ENCODE results near the gene LRRC17.

The LRRC17 gene, protein sequence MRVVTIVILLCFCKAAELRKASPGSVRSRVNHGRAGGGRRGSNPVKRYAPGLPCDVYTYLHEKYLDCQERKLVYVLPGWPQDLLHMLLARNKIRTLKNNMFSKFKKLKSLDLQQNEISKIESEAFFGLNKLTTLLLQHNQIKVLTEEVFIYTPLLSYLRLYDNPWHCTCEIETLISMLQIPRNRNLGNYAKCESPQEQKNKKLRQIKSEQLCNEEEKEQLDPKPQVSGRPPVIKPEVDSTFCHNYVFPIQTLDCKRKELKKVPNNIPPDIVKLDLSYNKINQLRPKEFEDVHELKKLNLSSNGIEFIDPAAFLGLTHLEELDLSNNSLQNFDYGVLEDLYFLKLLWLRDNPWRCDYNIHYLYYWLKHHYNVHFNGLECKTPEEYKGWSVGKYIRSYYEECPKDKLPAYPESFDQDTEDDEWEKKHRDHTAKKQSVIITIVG

DNA sequence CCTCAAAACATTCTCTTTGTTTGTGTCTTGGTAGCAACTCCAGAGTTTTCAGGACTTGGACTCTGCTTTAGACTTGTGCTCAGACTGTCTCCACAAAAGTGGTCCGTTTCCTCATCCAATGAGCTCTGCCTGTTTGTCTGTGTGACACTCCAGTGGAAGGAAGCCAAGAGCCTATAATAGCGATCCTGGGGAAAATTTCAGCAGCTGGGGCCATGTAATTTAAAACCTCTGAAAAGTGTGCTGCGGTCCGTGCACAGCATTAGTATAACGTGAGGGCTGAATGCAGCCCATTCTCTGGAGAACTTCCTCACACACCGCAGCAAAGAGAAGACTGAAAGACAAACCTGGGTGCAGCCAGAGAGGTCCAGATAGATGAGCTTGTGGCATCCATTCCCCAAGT lies at the start of gene LRRC17:
LRRC17 (plus strand) TSS at position 259 of the 400 bp plus-strand sequence. CDS start 20,914 bp downstream, outside the sequence.
- DNase-seq (ENCODE audit: low spot score) = no peak

DNA sequence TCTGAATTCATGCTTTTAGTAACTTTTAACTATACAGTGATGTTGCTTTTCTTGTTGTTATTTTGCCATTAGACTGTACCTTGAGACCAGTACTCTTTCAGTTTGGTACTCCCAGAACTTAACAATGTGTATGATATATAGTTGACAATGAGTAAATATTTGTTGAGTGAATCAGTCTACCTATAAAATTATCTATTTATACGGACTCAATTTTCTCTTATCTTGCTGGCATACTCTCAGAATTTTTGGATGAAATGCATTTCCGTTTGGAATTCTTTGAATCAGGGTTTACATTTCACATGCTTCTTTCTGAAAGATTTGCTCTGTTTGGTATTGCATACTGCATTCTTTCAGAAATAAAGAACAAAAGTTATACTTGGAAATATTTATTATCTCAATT lies 47.8 kb upstream of the LRRC17 start:
- no peak for DNase-seq (ENCODE audit: low spot score)

DNA sequence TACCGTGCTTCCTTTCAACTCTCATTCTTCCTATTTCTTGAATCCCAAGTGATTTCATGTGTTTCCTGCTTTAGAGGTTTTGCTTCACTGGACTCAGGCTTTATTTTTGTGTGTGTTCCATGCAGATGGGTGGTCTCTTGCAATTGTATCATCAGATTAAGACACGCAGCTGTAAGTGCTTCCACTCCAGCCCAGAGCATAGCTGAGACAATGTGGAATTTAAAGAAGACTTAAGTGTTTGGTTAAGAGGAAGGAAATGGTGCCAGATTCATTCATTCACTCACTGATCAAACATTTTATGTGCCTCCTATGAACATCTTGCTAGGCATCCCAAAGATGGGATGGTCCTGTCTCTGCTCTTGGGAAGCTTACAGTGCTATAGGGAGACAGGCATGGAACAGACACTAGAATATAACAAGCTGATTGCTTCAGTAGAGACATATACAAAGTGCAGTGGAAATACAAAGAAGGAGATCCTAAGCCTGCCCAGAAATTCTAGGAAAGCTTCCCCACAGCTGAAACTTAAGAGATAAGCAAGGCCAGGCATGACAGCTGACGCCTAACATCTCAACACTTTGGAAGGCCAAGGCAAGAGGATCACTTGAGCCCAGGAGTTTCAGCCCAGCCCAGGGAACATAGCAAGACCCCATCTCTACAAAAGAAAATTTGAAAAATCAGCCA lies 46.1 kb upstream of the LRRC17 start:
- DNase-seq (ENCODE audit: low spot score) = no peak

DNA sequence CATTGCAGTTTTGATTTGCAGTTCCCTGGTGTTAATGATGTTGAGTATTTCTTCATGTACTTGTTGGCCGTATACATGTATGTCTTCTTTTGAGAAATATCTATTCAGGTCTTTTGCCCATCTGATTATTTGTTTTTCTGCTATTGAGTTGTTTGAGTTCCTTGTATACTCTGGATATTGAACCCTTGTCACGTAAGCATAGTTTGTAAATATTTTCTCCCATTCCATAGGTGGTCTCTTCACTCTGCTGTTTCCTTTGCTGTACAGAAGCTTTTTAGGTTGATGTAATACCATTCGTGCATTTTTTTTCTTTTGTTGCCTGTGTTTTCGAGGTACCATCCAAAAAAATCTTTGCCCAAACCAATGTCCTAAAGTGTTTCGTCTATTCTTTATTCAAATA lies 43.6 kb upstream of the LRRC17 start:
- DNase-seq (ENCODE audit: low spot score) = no peak

DNA sequence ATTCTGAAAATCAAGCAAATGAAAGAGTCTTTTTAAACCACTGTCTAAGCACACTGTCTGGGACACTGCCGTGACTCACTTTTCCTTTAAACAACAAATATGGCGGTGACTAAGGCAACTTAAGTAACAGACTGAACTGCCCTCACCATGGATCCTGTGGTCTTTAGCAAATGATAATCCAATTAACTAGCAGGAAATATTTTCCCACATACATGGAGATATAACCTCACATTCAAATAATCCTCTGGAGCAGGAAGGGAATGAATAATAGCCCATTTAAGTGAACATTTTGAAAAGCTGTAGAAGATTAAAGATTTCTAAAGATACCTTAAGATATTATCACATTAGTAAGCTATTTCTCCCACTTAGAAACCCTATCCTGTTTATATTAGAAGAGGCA lies 40.3 kb upstream of the LRRC17 start:
- no peak for DNase-seq (ENCODE audit: low spot score)

DNA sequence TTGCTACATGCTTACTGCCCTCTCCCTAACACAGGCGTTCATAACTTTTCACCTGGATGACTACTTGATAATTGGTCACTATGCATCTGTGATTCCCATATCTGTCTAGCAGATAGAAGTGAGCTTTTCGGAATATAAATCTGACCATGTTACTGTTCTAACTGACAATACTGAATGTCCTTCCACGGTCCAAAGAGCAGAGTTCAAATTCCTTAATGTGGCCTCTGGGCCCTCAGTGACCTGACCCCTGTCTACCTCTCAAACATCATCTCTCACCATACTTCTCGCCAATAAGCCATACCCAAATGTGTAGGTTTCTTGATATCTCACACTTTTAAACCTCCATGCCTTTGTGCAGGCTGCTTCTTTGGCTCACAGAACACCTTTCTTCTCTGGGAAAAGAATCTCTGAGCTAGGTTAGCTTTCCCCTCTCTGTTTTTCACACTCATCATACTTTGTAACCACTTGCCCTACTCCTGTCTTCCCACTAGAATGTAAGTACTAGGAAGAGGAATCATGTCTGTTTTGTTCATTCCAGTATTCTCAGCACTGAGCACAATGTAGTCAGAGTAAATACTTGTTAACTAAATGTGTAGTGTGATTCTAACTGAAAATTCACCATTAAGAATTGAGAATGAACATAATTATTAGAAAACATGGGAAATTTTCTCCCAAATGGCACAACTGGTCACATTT lies 39.2 kb upstream of the LRRC17 start:
- DNase-seq (ENCODE audit: low spot score) = no peak

DNA sequence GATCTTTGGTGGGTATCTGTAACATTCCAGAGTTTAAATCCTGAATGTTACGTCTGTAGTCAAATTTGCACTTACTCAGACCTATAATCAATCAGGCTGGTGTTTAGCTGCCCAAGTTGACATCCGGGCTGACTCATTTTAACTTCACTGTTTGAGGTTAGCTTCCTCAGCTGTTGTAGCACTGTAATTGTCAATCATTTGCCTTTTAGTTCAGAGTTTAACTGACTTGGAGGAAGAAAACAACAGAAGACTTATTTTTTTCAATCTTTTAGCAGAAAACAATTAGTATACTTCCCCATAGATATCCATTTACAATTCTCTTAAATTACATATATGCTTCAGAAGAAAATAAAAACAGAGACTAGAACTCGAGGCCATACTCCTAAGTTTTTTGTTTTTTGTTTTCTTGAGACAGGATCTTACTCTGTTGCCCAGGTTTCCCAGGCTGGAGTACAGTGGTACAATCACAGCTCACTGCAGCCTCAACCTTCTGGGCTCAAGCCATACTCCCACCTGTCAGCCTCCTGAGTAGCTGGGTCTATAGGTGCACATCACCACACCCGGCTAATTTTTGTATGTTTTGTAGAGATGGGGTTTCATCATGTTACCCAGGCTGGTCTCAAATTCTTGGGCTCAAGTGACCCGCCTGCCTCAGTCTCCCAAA lies 38.5 kb upstream of the LRRC17 start:
- DNase-seq (ENCODE audit: low spot score) = no peak

DNA sequence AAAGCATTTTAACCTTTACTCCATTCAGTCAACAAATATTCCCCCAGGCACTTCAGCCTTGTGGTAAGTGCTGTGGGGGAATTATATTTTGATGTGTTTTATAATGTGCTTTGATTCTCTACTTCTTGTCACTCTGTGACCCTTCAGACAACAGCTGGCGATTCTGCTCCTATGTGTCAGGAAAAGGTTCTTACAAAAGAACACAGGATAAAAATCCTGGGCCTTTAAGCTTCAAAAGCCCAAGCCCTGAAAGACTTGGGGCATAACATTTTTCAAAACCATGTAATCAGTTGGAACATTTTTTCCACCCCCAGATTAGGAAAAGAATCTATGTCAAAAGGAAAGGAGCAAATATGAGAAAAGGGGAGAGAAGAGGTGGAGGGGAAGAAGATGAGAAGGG lies 37.8 kb upstream of the LRRC17 start:
- DNase-seq (ENCODE audit: low spot score) = no peak

DNA sequence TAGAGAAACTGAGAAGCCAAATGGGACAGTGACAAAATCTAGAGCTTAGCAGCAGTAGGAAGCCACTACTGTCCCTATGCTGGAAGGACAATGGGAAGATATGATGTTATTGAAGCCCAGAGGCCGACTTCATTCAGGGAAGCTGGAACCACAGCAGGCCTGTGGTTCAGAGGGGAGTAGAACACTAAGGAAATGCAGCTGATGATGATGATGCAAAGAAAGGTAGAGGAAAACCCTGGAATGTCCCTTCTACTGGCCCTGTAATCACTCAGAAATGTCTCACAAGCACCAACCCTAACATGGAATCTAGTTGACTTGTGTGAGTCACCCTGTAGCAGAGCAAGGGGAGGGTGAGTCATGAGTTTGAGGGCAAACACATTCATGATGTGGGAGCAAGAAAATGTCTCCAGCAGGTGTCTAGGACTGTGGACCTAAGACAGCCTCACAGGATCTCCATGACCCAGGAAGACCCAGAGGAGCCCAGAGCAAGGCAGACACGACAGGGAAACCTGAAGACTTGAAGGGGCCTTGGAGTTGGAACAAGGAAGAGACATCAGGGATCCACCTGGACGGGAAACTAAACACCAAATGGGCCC lies 37.0 kb upstream of the LRRC17 start:
- peak; percentile 99 for DNase-seq (ENCODE audit: low spot score)

DNA sequence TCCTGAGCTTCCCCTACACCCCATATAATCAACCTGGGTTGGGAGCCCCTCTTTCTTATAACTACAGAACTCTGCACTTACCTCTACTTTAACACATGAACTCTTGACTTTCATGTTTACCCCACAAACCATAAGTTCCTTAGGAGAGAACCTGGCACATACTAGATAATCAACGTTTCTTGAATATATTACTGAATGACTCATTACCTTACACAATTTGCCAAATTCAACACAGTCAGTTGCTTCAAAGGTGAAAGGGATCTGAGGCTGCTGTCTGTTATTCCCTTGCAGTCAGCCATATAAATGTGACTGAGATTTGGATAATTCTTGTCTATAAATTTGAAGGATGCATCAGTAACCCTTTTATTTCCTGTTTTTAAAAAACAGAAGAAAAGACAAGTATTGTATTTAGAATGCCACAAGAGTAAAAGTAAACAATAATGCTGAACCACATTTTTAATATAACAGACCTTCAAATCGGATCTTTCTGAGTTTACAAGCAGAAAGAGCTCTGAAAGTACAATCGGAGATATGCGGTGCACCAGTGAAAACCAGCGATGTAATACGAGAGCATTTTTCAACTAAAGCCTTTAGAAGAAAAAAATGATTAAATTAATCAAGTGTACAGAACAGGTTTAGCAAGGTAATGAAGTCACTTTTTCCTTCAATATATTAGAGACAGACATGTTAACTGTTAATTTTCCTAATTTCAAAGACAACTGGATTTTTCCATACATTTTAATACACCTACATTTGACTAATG lies 29.5 kb upstream of the LRRC17 start:
- DNase-seq (ENCODE audit: low spot score) = peak; percentile 74

DNA sequence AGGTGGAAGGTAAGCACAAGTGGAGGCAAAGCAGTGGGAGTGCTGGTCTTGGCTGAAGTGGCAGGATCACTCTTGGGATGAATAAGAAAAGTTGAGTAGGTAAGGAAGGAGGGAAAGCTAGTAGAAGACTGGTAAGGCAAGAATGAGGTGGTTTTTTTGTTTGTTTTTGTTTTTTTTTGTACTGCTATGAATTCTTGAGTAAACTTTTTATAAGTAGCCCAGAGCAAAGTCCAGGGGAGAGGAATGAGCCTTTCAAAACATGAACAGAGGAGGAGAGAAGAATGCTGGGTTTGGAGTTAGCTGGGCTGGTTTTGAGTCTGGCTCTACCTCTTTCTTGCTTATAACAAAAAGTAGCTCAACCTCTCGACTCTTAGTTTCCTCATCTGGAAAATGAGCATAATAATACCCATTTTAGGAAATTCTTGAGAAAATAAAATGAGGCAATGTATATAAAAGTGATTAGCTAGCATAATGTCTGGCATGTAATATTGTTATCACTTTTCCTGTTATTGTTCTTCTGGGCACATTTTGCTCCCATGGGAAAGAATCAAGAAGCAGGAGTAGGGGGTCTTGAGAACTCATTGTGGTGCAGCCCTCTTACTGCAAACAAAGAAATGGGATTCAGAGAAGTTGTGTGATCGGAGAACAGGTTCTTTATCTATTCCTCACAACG lies 24.1 kb upstream of the LRRC17 start:
- peak; percentile 60 for DNase-seq (ENCODE audit: low spot score)

DNA sequence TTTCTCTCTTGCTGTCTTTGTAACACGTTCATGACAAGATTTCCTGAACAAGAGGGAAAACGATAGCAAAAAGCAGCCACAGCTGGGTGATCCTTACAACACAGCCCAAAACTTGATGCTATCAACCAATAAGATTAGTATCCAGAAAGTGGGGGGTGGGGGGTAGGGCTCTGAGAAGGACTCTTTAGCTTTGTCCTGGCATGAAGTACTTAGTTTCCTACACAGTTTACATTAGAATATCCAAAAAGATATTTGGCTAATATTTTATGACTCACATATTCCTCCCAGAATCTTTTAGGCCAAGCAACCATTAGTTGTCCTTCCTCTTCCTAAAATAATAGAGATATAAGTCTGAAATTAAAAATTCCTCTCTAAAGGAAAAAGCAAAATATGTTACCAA lies 22.9 kb upstream of the LRRC17 start:
- no peak for DNase-seq (ENCODE audit: low spot score)

DNA sequence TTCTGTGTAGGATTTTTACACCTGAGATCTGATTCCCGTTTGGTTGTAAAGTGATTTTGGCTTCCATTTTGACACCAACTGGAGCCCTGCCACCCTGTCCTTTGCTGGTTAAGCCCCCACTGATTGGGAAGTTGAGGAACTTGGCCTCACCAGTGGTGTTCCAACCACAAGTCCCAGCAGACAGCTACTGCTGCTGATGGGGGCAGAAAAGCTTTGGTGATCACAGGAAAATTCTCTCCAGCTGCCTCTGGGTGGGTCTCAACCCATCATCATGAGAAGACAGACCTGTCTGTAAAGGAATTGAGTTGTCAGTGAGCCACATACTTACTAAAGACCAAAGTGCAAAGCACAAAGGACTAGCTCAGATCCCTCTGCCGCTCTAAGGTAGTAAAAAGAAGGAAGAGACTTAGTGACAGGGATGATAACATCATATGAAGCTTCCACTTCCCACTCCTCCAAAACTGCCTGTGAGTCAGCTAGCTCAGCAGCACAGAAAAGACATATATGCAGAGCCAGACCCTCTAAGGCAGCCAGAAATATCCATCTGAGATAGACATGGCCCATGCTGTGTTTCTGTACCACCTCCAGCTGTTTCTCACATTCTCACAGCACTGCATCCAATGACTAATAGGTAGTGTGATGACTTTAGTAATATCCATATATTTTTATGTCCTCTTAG lies 22.4 kb upstream of the LRRC17 start:
- no peak for DNase-seq (ENCODE audit: low spot score)

DNA sequence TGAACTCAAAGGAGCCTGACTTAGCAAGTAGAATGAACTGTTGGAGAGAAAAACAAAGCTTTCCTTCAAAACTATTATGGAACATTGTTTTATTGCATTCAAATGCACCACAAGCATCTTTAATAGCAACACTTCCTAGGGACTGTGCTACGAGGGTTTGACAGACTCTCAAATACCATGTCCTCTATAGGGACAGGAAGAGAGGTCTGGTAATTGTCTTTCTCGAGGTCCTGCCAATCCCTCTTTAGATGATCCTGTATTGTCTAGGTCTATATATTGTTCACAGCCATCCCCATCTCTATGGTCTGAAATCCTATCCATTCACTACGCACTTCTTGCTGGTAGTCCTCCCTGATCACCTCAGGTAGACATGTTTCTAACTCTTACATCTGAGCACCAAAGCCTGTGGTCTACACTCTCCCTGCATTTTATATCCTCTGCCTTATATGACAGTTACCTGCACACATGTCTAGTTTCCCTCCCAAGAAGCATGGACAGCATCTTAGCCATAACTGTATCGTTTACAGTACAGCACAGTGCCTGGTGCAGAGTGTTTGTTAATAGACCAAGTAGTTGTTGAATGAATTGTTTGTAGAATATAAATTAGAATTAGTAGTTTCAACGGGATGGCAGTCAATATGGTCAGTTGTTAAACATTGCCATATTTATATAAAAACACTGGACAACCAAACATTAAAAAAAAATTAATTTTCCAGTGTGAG lies 21.7 kb upstream of the LRRC17 start:
- DNase-seq (ENCODE audit: low spot score) = no peak

DNA sequence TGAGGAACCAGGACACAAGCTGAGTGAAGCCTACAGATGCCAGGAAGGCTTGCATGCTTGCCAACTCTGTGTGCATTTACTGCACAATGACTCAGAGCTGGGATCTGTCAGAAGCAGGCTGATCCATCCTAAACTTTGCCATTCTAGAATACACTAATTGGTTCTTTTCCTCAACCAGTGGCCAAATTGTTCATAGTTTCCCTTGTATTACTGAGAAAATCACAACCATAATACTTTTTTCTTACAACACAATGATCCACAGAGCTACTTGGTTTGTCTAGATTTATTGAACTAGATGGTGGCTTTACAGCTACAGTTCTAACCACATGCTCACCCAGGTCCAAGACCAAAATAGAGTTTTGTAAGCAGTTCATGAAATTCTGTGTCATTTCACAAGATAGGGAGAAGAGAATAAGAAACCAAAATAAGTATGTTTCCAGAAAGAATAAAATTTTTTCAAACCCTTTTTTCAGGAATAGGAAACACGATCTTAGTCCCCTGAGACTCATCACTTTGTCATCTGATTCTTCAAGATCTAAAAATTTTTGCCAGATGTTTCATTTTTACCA lies 21.0 kb upstream of the LRRC17 start:
- peak; percentile 58 for DNase-seq (ENCODE audit: low spot score)

DNA sequence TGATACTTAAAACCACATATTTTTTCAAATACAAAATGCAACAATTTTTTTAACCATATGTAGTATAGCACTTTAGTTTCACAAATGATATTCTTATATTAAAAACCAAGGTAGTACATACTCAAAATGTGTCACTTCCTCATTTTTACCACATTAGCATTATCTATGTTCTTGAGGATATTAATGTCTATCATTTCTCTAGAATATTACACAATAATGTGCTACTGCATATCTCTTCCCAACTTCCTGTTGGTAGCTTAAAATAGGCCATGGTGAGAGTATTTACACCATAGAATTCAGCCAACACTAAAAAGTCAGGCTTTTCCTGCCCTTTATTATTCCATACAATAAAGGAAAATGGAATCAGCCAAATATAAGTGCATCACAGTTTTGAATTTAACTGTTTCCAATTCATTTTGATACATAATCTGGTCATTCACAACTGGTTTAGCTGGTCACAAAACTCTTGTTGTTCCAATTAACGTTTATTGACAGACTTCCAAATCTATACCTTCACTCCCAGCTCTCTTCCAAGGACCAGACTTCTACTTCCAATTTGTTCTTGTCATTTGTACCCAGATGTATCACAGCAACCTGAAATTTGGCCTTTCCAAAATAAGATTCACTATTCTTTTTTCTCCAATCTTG lies 20.0 kb upstream of the LRRC17 start:
- DNase-seq (ENCODE audit: low spot score) = no peak

DNA sequence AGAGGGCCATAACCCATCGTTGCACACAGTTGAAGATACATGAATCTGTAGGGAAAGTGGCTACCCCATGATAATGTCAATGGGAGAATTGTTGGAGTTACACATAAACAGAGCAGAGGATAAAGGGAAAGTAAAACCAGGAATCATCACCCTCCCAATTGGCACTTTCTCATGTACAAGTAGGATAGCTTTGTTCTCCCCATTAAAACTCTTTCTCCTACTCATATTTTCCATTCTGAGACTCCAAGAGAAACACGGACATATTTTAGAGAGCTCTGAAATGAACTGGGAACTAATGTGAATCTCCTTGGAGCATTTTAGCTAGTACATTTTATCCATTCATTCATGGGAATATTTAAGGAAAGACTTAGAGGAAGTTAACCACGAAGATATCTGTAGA lies 17.2 kb upstream of the LRRC17 start:
- DNase-seq (ENCODE audit: low spot score) = no peak

DNA sequence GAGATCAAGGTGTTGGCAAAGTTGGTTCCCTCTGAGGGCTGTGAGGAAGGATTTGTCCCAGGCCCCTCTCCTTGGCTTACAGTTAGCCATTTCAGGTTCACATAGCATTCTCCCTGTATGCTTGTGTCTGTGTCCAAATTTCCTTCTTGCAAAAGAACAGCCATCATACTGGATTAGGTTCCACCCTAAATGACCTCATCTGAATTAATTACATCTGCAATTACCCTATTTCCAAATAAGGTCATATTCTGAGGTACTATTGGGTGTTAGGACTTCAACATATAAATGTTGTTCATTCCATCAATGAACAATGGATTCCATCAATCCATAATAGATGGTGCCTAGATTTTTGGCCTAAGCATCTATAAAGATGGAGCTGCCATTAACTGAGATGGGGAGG lies 16.2 kb upstream of the LRRC17 start:
- no peak for DNase-seq (ENCODE audit: low spot score)

Measured in LoVo (cell line).